ENCODE data around the gene ARHGAP31. TPM values are rescaled to one million over a fixed set of nuclear protein-coding genes. Genes with fewer than 3 reads are reported as not detected.
"Not testable (repeated sequence)": the region's sequence is repeated elsewhere in the genome, so short reads cannot be mapped to it uniquely, and the experiment has no call there.

Gene ARHGAP31
- total and polyA plus RNA-seq, 2 donors from 2014 or later: 3.2 to 28.7 TPM

DNA sequence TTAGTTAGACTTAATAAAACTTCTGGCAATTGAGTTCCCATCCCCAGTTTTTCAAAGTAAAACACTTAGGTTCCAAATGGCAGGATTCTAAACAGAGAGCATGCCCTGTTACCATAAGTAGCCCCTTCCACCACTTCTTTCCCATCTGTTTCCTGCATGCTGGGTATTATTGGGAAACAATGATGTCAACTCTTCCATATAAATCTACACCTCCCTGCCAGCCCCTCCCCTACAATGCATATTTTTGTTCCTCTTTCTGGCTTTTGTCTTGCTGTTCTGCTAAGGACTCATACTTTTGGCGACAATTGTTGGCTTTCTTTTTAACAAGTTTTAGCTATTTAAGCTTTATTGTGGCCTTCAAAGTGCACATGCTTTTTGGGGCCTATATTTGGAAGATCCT, 11.1 kb downstream of the ARHGAP31 start:
- no peaks in the 10 kb centered on the region for H3K9me3 ChIP-seq (ENCODE audit: control insufficient read depth in 2 of 3, insufficient read depth in 1 of 3, low read length in 3 of 3)
- no peak overlapping the region for H3K27ac ChIP-seq (ENCODE audit: low read depth in 2 of 2, low read length in 2 of 2)
- H3K9ac ChIP-seq (ENCODE audit: low read length in 3 of 3): no peak overlapping the region
- intact Hi-C loops (cut with DNase I): no loop called here
- no peaks in the 10 kb centered on the region for H3K27me3 ChIP-seq (ENCODE audit: control insufficient read depth, insufficient read depth, low read length)
- no peak for DNase-seq
- no peak for FAIRE-seq
- H3K4me1 ChIP-seq (ENCODE audit: control insufficient read depth in 2 of 3, insufficient read depth in 2 of 3, low read depth in 1 of 3, low read length in 3 of 3): peaks cover 0 to 9% (median 5%) of the 10 kb centered on the region in 3 donors
- H3K36me3 ChIP-seq (ENCODE audit: control insufficient read depth in 2 of 3, insufficient read depth in 3 of 3, low read length in 3 of 3): no peaks in the 10 kb centered on the region
- TF ChIP-seq, protein P1, sequence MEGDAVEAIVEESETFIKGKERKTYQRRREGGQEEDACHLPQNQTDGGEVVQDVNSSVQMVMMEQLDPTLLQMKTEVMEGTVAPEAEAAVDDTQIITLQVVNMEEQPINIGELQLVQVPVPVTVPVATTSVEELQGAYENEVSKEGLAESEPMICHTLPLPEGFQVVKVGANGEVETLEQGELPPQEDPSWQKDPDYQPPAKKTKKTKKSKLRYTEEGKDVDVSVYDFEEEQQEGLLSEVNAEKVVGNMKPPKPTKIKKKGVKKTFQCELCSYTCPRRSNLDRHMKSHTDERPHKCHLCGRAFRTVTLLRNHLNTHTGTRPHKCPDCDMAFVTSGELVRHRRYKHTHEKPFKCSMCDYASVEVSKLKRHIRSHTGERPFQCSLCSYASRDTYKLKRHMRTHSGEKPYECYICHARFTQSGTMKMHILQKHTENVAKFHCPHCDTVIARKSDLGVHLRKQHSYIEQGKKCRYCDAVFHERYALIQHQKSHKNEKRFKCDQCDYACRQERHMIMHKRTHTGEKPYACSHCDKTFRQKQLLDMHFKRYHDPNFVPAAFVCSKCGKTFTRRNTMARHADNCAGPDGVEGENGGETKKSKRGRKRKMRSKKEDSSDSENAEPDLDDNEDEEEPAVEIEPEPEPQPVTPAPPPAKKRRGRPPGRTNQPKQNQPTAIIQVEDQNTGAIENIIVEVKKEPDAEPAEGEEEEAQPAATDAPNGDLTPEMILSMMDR (IDR thresholded peaks at IDR 0.05; ENCODE audit: borderline replicate concordance, extremely low read depth, insufficient read depth): no peak
- H3K4me3 ChIP-seq (ENCODE audit: low read length in 3 of 3): no peak overlapping the region

DNA sequence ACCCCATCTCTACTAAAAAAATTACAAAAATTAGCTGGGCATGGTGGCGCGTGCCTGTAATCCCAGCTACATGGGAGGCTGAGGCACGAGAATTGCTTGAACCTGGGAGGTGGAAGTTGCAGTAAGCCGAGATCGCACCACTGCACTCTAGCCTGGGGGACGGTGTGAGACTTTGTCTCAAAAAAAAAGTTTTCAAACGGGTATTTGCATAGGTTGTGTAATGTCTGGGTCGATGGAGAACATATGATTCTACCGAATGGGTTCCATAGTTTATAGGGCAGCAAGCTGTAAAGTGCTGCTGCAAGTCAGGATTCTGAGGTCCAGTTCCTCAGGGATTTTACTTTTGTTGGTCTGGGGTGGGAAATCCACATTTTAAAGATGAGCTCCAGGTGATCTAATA, 12.2 kb downstream of the ARHGAP31 start:
- H3K36me3 ChIP-seq (ENCODE audit: control insufficient read depth in 2 of 3, insufficient read depth in 3 of 3, low read length in 3 of 3); H3K27me3 ChIP-seq (ENCODE audit: control insufficient read depth, insufficient read depth, low read length); H3K4me3 ChIP-seq (ENCODE audit: low read length in 3 of 3); H3K4me1 ChIP-seq (ENCODE audit: control insufficient read depth in 2 of 3, insufficient read depth in 2 of 3, low read depth in 1 of 3, low read length in 3 of 3); FAIRE-seq; DNase-seq; H3K9ac ChIP-seq (ENCODE audit: low read length in 3 of 3); H3K27ac ChIP-seq (ENCODE audit: low read depth in 2 of 2, low read length in 2 of 2); intact Hi-C loops (cut with DNase I); H3K9me3 ChIP-seq (ENCODE audit: control insufficient read depth in 2 of 3, insufficient read depth in 1 of 3, low read length in 3 of 3): not testable (repeated sequence)

DNA sequence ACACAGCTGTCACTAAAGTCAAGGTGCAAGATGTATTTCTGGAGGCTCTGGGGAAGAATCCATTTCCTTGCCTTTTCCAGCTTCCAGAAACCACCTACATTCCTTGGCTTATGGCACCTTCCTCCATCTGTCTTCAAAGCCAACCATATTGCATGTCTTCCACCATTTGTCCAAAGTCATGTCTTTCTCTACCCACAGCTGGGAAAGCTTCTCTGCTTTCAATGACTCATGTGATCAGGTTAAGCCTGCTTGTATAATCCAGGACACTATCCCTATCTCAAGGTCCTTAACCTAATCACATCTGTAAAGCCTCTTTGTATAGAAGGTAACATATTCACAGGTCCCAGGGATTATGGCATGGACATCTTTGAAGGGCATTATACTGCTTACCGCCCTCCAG, 14.2 kb downstream of the ARHGAP31 start:
- Histone ChIP-seq H3K9me3 (ENCODE audit: control insufficient read depth in 2 of 3, insufficient read depth in 1 of 3, low read length in 3 of 3) (no peaks in the 10 kb centered on the region), H3K27me3 (ENCODE audit: control insufficient read depth, insufficient read depth, low read length) (no peaks in the 10 kb centered on the region), H3K9ac (ENCODE audit: low read length in 3 of 3) (no peak overlapping the region), H3K4me3 (ENCODE audit: low read length in 3 of 3) (no peak overlapping the region), H3K36me3 (ENCODE audit: control insufficient read depth in 2 of 3, insufficient read depth in 3 of 3, low read length in 3 of 3) (no peaks in the 10 kb centered on the region), H3K4me1 (ENCODE audit: control insufficient read depth in 2 of 3, insufficient read depth in 2 of 3, low read depth in 1 of 3, low read length in 3 of 3) (peaks cover 0 to under 1% (median 0%) of the 10 kb centered on the region in 3 donors), H3K27ac (ENCODE audit: low read depth in 2 of 2, low read length in 2 of 2) (no peak overlapping the region)
- TF ChIP-seq, protein P1 (IDR thresholded peaks at IDR 0.05; ENCODE audit: borderline replicate concordance, extremely low read depth, insufficient read depth): no peak
- DNase-seq (no peak), FAIRE-seq (no peak)
- intact Hi-C loops (cut with DNase I): no loop called here

DNA sequence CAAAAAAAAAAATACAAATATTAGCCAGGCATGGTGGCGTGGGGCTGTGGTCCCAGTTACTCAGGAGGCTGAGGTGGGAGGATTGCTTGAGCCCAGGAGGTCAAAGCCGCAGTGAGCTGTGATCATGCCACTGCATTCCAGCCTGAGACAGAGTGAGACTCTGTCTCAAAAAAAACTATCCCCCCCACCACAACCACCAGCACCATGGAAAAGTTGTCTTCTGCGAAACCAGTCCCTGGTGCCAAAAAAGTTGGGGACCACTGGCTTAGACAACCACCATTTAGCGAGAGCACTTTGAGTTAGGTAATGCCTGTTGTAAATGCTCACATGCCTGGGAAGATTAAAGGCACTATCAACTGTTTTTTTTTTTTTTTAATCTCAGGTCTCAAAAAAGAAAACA, 15.4 kb downstream of the ARHGAP31 start:
- TF ChIP-seq, protein P1 (IDR thresholded peaks at IDR 0.05; ENCODE audit: borderline replicate concordance, extremely low read depth, insufficient read depth): no peak
- intact Hi-C loops (cut with DNase I): no loop called here
- Histone ChIP-seq H3K27me3 (ENCODE audit: control insufficient read depth, insufficient read depth, low read length) (no peaks in the 10 kb centered on the region), H3K36me3 (ENCODE audit: control insufficient read depth in 2 of 3, insufficient read depth in 3 of 3, low read length in 3 of 3) (no peaks in the 10 kb centered on the region), H3K9me3 (ENCODE audit: control insufficient read depth in 2 of 3, insufficient read depth in 1 of 3, low read length in 3 of 3) (no peaks in the 10 kb centered on the region), H3K4me1 (ENCODE audit: control insufficient read depth in 2 of 3, insufficient read depth in 2 of 3, low read depth in 1 of 3, low read length in 3 of 3) (no peaks in the 10 kb centered on the region), H3K27ac (ENCODE audit: low read depth in 2 of 2, low read length in 2 of 2) (no peak overlapping the region), H3K4me3 (ENCODE audit: low read length in 3 of 3) (no peak overlapping the region), H3K9ac (ENCODE audit: low read length in 3 of 3) (no peak overlapping the region)
- peak in 1 of 5 donors; percentile 9 for DNase-seq
- FAIRE-seq: no peak

Measured in kidney (tissue), 14 donors.